Measurements from ENCODE around the gene RNF222.

GRCh38 chr17:8341456-8341855, 56.2 kb downstream of the RNF222 start:
- TF ChIP-seq CTCF (IDR thresholded peaks at IDR 0.05) (no peak), POLR2A (IDR thresholded peaks at IDR 0.05) (no peak), EP300 (IDR thresholded peaks at IDR 0.05) (no peak)

Measured in ovary (tissue), 3 donors.